GM18499 (cell line): ENCODE measurements around the gene ACE.

Experiments
- ATAC-seq: cut with Tn5 transposase; IDR thresholded peaks from one replicate; pipeline ENCODE4 v1.9.1; 2021; ENCODE audit warnings: moderate number of reproducible peaks; ENCODE audit not compliant: insufficient read depth, unreplicated experiment

ACE gene

GRCh38 chr17:63474174-63474573 is 2.7 kb upstream of the ACE start:
- no peak for ATAC-seq

GRCh38 chr17:63474586-63475460 is 2.0 kb upstream of the ACE start:
- no peak for ATAC-seq

- no peak for ATAC-seq
Observed at GRCh38 chr17:63475491-63476412, 1.1 kb upstream of the ACE start.

GRCh38 chr17:63476459-63476853 is 405 bp upstream of the ACE start:
- no peak for ATAC-seq

GRCh38 chr17:63477480-63478440 is 899 bp downstream of the ACE start:
- ATAC-seq = no peak

- ATAC-seq = no peak
Observed at GRCh38 chr17:63478814-63479494, 2.1 kb downstream of the ACE start.

- no peak for ATAC-seq
Observed at GRCh38 chr17:63479495-63480184, 2.8 kb downstream of the ACE start.

- ATAC-seq = no peak
Observed at GRCh38 chr17:63480192-63480784, 3.4 kb downstream of the ACE start.

- ATAC-seq = no peak
Observed at GRCh38 chr17:63480826-63481487, 4.1 kb downstream of the ACE start.

- ATAC-seq = no peak
Observed at GRCh38 chr17:63481488-63481870, 4.6 kb downstream of the ACE start.

GRCh38 chr17:63482509-63482908 is 5.6 kb downstream of the ACE start:
- no peak for ATAC-seq

GRCh38 chr17:63483038-63483437 is 6.2 kb downstream of the ACE start:
- no peak for ATAC-seq

GRCh38 chr17:63483655-63484575 is 7.1 kb downstream of the ACE start:
- no peak for ATAC-seq

- no peak for ATAC-seq
Observed at GRCh38 chr17:63486317-63487013, 9.6 kb downstream of the ACE start.

GRCh38 chr17:63487014-63487339 is 10.1 kb downstream of the ACE start:
- ATAC-seq = no peak

GRCh38 chr17:63488851-63489250 is 12.0 kb downstream of the ACE start:
- ATAC-seq = no peak

GRCh38 chr17:63489291-63489690 is 12.4 kb downstream of the ACE start:
- ATAC-seq = no peak
